ENCODE results near the gene CDH19.

DNA sequence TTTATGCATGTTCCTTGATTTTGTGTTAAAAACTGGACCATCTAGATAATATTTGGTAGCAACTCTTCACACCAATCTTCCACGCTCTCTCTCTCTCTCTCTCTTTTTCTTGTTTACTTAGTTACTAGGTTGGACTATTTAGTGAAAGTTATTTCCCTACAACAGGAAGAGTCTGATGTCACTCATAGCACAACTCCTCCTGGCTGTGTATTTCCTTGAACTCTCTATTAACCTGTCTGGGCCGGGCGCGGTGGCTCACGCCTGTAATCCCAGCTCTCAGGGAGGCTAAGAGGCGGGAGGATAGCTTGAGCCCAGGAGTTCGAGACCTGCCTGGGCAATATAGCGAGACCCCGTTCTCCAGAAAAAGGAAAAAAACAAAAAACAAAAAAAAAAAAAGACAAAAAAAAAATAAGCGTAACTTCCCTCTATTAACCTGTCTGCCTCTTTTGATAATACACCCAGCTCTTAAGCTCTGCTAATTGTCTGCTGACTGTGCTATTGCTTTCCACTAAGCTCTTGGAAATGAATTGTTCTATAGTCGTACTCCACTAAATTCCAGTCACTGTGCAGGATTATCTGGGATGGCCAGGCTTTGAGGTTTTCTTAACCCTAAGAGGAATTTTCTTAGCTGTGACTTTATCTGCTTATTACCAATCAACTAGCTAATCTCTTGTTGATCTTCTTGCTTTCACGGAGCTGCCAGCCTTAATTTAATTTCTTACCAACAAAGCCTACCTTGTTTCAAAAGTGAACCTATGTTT, 18.1 kb upstream of the CDH19 start:
- TF ChIP-seq, protein P1, sequence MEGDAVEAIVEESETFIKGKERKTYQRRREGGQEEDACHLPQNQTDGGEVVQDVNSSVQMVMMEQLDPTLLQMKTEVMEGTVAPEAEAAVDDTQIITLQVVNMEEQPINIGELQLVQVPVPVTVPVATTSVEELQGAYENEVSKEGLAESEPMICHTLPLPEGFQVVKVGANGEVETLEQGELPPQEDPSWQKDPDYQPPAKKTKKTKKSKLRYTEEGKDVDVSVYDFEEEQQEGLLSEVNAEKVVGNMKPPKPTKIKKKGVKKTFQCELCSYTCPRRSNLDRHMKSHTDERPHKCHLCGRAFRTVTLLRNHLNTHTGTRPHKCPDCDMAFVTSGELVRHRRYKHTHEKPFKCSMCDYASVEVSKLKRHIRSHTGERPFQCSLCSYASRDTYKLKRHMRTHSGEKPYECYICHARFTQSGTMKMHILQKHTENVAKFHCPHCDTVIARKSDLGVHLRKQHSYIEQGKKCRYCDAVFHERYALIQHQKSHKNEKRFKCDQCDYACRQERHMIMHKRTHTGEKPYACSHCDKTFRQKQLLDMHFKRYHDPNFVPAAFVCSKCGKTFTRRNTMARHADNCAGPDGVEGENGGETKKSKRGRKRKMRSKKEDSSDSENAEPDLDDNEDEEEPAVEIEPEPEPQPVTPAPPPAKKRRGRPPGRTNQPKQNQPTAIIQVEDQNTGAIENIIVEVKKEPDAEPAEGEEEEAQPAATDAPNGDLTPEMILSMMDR (IDR thresholded peaks at IDR 0.05), result no peak
- TF ChIP-seq ZFX (IDR thresholded peaks at IDR 0.05; ENCODE audit: borderline replicate concordance), result no peak
